ENCODE data around the gene CACNA2D2.
A peak's percentile ranks its signal among the peaks of the same experiment; 100 is the strongest.

CACNA2D2 gene

DNA sequence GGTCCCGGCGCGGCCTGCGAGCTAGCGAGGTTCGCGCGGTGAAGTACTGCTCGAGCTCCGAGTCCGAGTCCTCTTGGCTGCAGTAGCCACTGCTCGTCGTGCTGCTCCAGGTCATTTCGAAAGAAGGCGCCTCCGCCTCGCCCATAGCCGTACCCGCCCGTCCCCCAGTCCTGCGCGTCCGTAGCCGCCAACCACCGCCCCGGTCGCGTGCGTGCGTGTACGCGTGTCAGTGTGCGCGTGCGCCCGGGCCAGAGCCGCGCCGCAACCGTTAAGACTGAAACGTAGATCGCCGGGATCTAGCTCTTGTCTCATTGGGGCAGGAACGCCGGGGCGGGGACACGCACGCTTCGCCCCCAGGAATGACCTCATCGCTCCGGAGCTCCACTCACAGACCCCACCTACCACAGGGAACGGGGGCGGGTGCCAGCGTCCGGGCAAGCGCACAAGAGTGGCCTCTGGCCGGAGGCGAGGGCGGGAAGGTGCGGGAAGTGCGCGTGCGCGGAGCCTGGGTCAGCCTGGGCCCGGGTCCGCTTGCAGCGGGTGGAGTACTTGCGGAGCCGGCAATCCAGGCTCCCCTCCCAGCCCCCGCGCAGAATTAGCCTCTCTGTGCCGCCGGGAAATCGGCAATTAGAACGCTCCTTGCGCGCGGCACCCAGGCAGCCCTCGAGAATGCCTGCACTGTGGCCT, 166.1 kb downstream of the CACNA2D2 start:
- peak overlapping the region; percentile 97 for H3K4me3 ChIP-seq (ENCODE audit: low read length, poor library complexity, severe bottlenecking)
- peaks cover 4% of the 10 kb centered on the region for H3K27me3 ChIP-seq (ENCODE audit: insufficient read depth, low read length, poor library complexity, severe bottlenecking)
- no peaks in the 10 kb centered on the region for H3K9me2 ChIP-seq (replicated peaks; ENCODE audit: low read depth, low read length)
- no peaks in the 10 kb centered on the region for H3K9me3 ChIP-seq (ENCODE audit: insufficient read depth, low read depth, low read length)
- TF ChIP-seq EZH2phosphoT487 (IDR thresholded peaks at IDR 0.05; ENCODE audit: borderline replicate concordance) = no peak
- TF ChIP-seq, protein P1, sequence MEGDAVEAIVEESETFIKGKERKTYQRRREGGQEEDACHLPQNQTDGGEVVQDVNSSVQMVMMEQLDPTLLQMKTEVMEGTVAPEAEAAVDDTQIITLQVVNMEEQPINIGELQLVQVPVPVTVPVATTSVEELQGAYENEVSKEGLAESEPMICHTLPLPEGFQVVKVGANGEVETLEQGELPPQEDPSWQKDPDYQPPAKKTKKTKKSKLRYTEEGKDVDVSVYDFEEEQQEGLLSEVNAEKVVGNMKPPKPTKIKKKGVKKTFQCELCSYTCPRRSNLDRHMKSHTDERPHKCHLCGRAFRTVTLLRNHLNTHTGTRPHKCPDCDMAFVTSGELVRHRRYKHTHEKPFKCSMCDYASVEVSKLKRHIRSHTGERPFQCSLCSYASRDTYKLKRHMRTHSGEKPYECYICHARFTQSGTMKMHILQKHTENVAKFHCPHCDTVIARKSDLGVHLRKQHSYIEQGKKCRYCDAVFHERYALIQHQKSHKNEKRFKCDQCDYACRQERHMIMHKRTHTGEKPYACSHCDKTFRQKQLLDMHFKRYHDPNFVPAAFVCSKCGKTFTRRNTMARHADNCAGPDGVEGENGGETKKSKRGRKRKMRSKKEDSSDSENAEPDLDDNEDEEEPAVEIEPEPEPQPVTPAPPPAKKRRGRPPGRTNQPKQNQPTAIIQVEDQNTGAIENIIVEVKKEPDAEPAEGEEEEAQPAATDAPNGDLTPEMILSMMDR (conservative IDR thresholded peaks at IDR 0.05; ENCODE audit: low read length) = no peak
- H3K4me1 ChIP-seq (ENCODE audit: insufficient read depth, low read length, poor library complexity, severe bottlenecking) = peaks cover 49% of the 10 kb centered on the region
- H3K36me3 ChIP-seq (ENCODE audit: insufficient read depth, low read length) = peaks cover 14% of the 10 kb centered on the region; the same call in 1 of the 2 replicates
- peak overlapping the region; percentile 9; the same call in 1 of the 2 replicates for H2AFZ ChIP-seq (ENCODE audit: low read length)
- H3F3A ChIP-seq (ENCODE audit: low read depth) = 0 out of 2 replicates have a peak, but pooled peaks cover 7% of the 10 kb centered on the region
- H3K4me2 ChIP-seq (ENCODE audit: low read depth, low read length, poor library complexity, severe bottlenecking) = peak overlapping the region; percentile 99
- H3K79me2 ChIP-seq (ENCODE audit: insufficient read depth, low read length) = peaks cover 92% of the 10 kb centered on the region
- H3K9ac ChIP-seq (ENCODE audit: low read depth, low read length, poor library complexity, severe bottlenecking) = peak overlapping the region; percentile 98
- peaks cover 46% of the 10 kb centered on the region for H4K20me1 ChIP-seq (ENCODE audit: insufficient read depth, low read length, poor library complexity, severe bottlenecking)

GRCh38 chr3:50336452-50337174, 166.8 kb downstream of the CACNA2D2 start:
- Histone ChIP-seq H2AFZ (ENCODE audit: low read length) (peak overlapping the region; percentile 9; the same call in 1 of the 2 replicates), H3K4me1 (ENCODE audit: insufficient read depth, low read length, poor library complexity, severe bottlenecking) (peaks cover 42% of the 10 kb centered on the region), H3K79me2 (ENCODE audit: insufficient read depth, low read length) (peaks cover 92% of the 10 kb centered on the region), H3K9ac (ENCODE audit: low read depth, low read length, poor library complexity, severe bottlenecking) (peak overlapping the region; percentile 98), H3K9me2 (replicated peaks; ENCODE audit: low read depth, low read length) (no peaks in the 10 kb centered on the region), H3K9me3 (ENCODE audit: insufficient read depth, low read depth, low read length) (no peaks in the 10 kb centered on the region), H3K4me3 (ENCODE audit: low read length, poor library complexity, severe bottlenecking) (peak overlapping the region; percentile 97), H3K4me2 (ENCODE audit: low read depth, low read length, poor library complexity, severe bottlenecking) (peak overlapping the region; percentile 99), H3K27me3 (ENCODE audit: insufficient read depth, low read length, poor library complexity, severe bottlenecking) (peaks cover 4% of the 10 kb centered on the region), H3F3A (ENCODE audit: low read depth) (0 out of 2 replicates have a peak, but pooled peaks cover 7% of the 10 kb centered on the region), H4K20me1 (ENCODE audit: insufficient read depth, low read length, poor library complexity, severe bottlenecking) (peaks cover 53% of the 10 kb centered on the region), H3K36me3 (ENCODE audit: insufficient read depth, low read length) (peaks cover 21% of the 10 kb centered on the region; the same call in 1 of the 2 replicates)
- TF ChIP-seq, protein P1 (conservative IDR thresholded peaks at IDR 0.05; ENCODE audit: low read length) = no peak
- TF ChIP-seq EZH2phosphoT487 (IDR thresholded peaks at IDR 0.05; ENCODE audit: borderline replicate concordance) = no peak

DNA sequence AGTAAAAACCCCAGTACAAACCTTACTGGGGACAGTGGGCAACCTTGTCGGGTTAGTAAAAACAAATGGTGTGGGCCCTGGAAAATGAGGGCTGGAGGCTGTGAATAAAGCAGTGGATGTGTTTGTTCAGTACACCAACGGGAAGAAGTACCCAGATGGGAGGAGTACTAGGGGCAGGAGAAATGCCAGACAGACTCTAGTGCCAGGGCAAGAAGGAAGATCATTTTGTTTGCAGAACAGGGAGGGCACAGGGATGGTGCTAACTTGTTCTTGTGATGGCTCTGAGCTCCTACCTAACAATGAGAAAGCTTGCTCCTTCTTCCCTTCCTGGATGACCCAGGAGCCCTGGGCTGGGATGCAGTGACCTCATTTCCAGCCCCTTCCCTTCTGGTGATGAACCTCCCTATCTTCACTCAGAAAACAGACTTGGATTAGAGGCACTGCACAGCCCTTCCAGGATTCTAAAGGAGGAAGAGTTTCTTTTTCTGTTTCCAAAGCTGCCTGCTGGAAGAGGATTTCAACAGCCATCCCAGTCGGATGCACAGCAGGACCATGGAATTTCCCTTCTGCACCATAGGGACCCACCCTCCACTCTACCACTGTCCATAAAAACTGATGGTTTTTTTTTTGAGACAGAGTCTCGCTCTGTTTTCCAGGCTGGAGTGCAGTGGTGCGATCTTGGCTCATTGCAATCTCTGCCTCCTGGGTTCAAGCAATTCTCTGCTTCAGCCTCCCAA, 168.9 kb downstream of the CACNA2D2 start:
- Histone ChIP-seq H3K4me2 (ENCODE audit: low read depth, low read length, poor library complexity, severe bottlenecking) (peak overlapping the region; percentile 99), H3K4me1 (ENCODE audit: insufficient read depth, low read length, poor library complexity, severe bottlenecking) (peaks cover 31% of the 10 kb centered on the region)

More for the DNA sequence above, 168.9 kb downstream of the CACNA2D2 start:
- Histone ChIP-seq H2AFZ (ENCODE audit: low read length) (no peak overlapping the region), H3K9me3 (ENCODE audit: insufficient read depth, low read depth, low read length) (no peaks in the 10 kb centered on the region), H3K9me2 (replicated peaks; ENCODE audit: low read depth, low read length) (no peaks in the 10 kb centered on the region), H3K79me2 (ENCODE audit: insufficient read depth, low read length) (peaks cover 93% of the 10 kb centered on the region), H4K20me1 (ENCODE audit: insufficient read depth, low read length, poor library complexity, severe bottlenecking) (peaks cover 74% of the 10 kb centered on the region), H3K4me3 (ENCODE audit: low read length, poor library complexity, severe bottlenecking) (peak overlapping the region; percentile 97), H3K9ac (ENCODE audit: low read depth, low read length, poor library complexity, severe bottlenecking) (peak overlapping the region; percentile 98), H3K36me3 (ENCODE audit: insufficient read depth, low read length) (peaks cover 42% of the 10 kb centered on the region), H3K27me3 (ENCODE audit: insufficient read depth, low read length, poor library complexity, severe bottlenecking) (peaks cover 4% of the 10 kb centered on the region), H3F3A (ENCODE audit: low read depth) (peaks cover 6% of the 10 kb centered on the region; the same call in 1 of the 2 replicates)
- no peak for TF ChIP-seq EZH2phosphoT487 (IDR thresholded peaks at IDR 0.05; ENCODE audit: borderline replicate concordance)
- TF ChIP-seq, protein P1 (conservative IDR thresholded peaks at IDR 0.05; ENCODE audit: low read length) = no peak
